ENCODE measurements around the gene ST8SIA5.
A peak's percentile ranks its signal among the peaks of the same experiment; 100 is the strongest.
"Not testable (repeated sequence)": the region's sequence is repeated elsewhere in the genome, so short reads cannot be mapped to it uniquely, and the experiment has no call there.

Gene ST8SIA5, protein sequence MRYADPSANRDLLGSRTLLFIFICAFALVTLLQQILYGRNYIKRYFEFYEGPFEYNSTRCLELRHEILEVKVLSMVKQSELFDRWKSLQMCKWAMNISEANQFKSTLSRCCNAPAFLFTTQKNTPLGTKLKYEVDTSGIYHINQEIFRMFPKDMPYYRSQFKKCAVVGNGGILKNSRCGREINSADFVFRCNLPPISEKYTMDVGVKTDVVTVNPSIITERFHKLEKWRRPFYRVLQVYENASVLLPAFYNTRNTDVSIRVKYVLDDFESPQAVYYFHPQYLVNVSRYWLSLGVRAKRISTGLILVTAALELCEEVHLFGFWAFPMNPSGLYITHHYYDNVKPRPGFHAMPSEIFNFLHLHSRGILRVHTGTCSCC
- total RNA-seq, result 0 to 0.21 (median 0.06) reads per million in 9 experiments

DNA sequence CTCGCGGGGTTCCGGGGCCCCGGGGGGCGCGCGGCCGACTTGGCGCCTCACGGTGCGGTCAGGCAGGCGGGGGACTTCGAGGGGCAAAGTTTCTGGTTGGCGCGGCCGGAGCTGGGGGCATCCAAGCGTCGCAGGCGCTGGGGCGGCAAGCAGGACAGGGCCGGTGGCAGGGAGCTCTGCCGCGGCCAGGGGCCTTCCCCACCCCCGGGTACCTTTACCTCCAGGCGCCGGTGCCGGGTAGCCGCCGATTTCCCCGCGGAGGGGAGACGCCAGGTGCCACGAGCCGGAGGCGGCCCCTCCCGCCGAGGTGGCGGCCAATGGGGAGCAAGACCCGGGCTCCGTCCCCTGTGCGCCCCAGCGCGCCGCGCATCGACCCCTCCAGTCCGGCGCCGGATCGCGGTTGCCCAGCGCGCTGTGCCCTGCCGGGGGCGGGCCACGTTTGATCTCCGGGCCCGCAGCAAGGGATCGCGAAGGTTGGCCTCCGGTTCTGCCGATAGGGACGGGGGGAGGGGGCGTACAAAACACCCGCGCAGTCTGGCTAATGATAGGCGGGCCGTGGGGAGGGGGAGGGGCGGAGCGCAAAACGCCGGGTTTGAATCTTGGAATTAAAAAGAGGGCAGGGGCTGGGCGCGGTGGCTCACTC lies at the start of gene ST8SIA5:
TSS of gene ST8SIA5 (minus strand) at position 495 of the 643 bp plus-strand sequence. CDS start 545 bp downstream, outside the sequence.
- Mint-ChIP-seq H3K4me1 (ENCODE audit: low read depth in 2 of 2) (peaks cover 5 to 7% of the 10 kb centered on the region in 2 donors), H3K27ac (no peak within 1 kb of the TSS), H3K36me3 (ENCODE audit: insufficient read depth) (no peaks in the 10 kb centered on the region), H3K9me3 (no peaks in the 10 kb centered on the region), H3K27me3 (peaks cover 47 to 87% of the 10 kb centered on the region in 2 donors), H3K4me3 (peak within 1 kb of the TSS; percentile 38 to 57)
- ATAC-seq (replicated peaks), result no peak
- DNase-seq, result no peak

DNA sequence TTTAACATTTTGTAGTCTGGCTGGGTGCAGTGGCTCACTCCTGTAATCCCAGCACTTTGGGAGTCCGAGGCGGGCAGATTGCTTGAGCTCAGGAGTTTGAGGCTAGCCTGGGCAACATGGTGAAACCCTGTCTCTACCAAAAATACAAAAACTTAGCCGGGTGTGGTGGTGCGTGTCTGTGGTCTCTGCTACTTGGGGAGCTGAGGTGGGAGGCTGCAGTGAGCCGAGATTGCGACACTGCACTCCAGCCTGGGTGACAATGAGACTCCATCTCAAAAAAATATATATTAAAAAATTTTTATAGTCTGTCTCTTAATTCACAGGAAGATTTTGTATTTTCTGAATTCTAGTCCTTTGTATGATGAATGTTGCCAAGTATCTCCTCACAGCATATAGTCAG lies 39.1 kb upstream of the ST8SIA5 start:
- not testable (repeated sequence) for H3K27ac Mint-ChIP-seq; H3K4me1 Mint-ChIP-seq (ENCODE audit: low read depth in 2 of 2)

DNA sequence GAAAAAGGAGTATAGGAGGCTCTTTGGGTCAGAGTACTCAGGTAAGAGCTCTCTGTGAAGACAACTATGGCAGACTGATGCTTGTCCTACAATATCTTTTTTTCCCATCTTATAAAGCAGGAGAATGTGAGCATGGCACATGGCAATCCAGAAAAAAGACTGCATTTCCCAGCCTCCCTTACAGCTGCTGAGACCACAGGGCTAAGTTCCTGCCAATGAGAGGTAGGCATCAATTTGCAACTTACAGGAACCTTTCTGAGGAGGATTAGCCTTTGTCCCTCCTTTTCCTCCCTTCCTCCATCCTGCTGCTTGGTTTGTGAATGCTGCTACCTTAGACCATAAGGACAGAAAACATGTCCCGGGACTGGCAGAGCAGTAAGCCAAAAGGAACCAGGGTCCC lies 37.8 kb upstream of the ST8SIA5 start:
- DNase-seq (no peak), ATAC-seq (replicated peaks) (no peak)
- Mint-ChIP-seq H3K27ac (no peak overlapping the region), H3K4me1 (ENCODE audit: low read depth in 2 of 2) (no peaks in the 10 kb centered on the region), H3K4me3 (no peak overlapping the region), H3K36me3 (ENCODE audit: insufficient read depth) (peaks cover 5% of the 10 kb centered on the region), H3K27me3 (peaks cover 0 to 4% of the 10 kb centered on the region in 2 donors), H3K9me3 (no peaks in the 10 kb centered on the region)

More for the DNA sequence above, 39.1 kb upstream of the ST8SIA5 start:
- H3K36me3 Mint-ChIP-seq (ENCODE audit: insufficient read depth); H3K4me3 Mint-ChIP-seq; H3K27me3 Mint-ChIP-seq; DNase-seq; ATAC-seq (replicated peaks); H3K9me3 Mint-ChIP-seq: not testable (repeated sequence)

DNA sequence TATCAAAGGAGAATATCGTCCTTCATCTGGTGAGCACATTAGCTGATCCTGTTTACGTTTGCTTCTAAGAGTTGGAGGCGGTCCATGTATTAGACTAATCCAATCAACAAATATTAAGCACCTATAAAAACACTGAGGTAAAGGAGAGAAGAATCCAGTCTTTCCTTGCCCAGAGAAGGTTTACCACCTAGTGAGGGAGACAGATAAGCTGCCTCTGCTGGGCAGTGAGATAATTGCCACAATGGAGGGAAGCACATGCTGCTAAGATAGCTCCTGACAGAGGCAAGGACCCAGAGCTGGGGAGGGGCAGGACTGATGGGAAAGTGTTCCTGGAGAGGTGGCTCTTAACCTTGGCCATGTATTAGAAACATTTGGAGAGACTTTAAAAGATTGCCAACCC lies 36.7 kb upstream of the ST8SIA5 start:
- DNase-seq (no peak), ATAC-seq (replicated peaks) (no peak)
- peaks cover 5% of the 10 kb centered on the region for H3K36me3 Mint-ChIP-seq (ENCODE audit: insufficient read depth)
- H3K27ac Mint-ChIP-seq, result no peak overlapping the region
- no peak overlapping the region for H3K4me3 Mint-ChIP-seq
- H3K9me3 Mint-ChIP-seq, result no peaks in the 10 kb centered on the region
- no peaks in the 10 kb centered on the region for H3K4me1 Mint-ChIP-seq (ENCODE audit: low read depth in 2 of 2)
- H3K27me3 Mint-ChIP-seq, result peaks cover 0 to 4% of the 10 kb centered on the region in 2 donors

DNA sequence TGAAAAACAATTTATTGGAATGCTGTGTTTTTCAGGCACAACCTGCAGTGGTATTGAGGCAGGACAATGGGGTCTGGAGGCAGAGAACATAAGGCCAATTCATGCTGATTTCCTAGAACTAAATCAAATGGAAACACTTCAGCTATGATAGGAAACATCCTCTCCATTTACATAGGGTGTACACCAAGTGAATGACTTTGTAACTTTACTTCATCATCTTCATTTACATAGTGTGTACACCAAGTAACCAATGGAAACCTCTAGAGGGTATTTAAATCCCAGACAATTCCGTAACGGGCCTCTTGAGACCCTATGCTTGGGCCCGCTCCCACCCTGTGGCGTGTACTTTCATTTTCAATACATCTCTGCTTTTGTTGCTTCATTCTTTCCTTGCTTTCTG lies 32.2 kb upstream of the ST8SIA5 start:
- no peak for ATAC-seq (replicated peaks)
- no peak for DNase-seq
- H3K4me3 Mint-ChIP-seq, result no peak overlapping the region
- peaks cover 5% of the 10 kb centered on the region for H3K36me3 Mint-ChIP-seq (ENCODE audit: insufficient read depth)
- H3K27ac Mint-ChIP-seq, result no peak overlapping the region
- H3K9me3 Mint-ChIP-seq, result no peaks in the 10 kb centered on the region
- H3K27me3 Mint-ChIP-seq, result peaks cover 0 to 19% of the 10 kb centered on the region in 2 donors
- H3K4me1 Mint-ChIP-seq (ENCODE audit: low read depth in 2 of 2), result no peaks in the 10 kb centered on the region

DNA sequence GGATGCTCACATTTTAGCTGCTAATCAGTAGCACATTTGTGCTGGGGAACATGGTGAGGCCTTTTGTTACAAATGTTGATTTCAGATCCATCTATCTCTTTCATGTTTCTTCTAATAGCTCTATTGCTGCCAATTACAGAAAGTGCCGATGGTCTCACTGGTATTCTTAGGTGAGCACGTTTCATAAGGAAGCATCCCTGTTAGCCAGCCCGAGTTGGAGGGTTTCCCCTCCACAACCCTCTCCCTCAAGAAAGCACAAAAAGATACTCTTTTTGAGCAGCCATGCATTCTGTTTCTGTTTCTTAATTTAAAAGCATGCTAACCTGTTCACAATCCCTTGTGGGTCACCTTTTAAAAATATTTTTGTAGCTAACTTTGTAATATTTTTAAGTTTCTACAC lies 30.8 kb upstream of the ST8SIA5 start:
- Mint-ChIP-seq H3K4me1 (ENCODE audit: low read depth in 2 of 2) (no peaks in the 10 kb centered on the region), H3K27ac (no peak overlapping the region), H3K27me3 (peaks cover 0 to 19% of the 10 kb centered on the region in 2 donors), H3K9me3 (no peaks in the 10 kb centered on the region), H3K4me3 (no peak overlapping the region), H3K36me3 (ENCODE audit: insufficient read depth) (peaks cover 3% of the 10 kb centered on the region)
- DNase-seq (no peak), ATAC-seq (replicated peaks) (no peak)

DNA sequence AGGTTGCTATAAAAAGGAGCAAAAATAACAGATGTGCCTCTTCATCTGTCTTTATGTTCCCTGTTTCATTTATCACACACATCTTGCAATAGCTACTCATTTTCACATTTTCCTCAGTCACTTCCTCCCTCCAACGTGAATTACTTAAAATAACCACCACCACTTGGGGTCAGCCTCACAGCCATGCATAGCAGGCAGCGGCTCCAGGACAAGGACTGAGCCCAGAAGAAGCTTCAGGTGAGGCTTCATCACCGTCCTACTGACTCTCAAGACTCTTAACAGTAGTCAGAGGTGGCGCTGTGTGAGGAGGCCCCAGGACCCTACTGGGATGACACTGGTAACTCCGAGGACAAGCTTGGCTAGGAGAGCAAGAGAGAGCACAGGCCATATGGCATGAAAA lies 15.5 kb upstream of the ST8SIA5 start:
- Mint-ChIP-seq H3K4me3 (no peak overlapping the region), H3K4me1 (ENCODE audit: low read depth in 2 of 2) (no peaks in the 10 kb centered on the region), H3K27ac (no peak overlapping the region), H3K36me3 (ENCODE audit: insufficient read depth) (no peaks in the 10 kb centered on the region), H3K27me3 (peaks cover 6 to 19% of the 10 kb centered on the region in 2 donors), H3K9me3 (no peaks in the 10 kb centered on the region)
- no peak for DNase-seq
- no peak for ATAC-seq (replicated peaks)

DNA sequence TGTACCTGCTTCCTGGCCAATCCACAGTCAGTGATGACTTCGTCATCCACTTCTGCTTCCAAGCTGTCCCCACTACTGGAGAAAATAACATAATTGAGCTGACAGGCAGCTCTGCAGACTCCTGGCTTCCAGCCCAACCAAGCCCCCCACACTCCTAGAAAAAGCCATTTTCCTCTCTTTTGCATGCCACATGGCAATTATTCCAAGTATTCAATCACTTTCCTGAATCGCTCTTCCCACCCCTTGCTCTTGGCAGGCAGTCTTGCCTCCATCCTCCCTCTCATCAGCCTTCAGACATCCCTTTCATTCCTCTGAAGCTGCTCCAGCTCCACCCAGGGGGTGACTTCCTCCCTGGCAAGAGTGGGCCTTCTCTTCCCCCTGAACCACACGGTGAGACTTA lies 14.3 kb upstream of the ST8SIA5 start:
- Mint-ChIP-seq H3K36me3 (ENCODE audit: insufficient read depth) (no peaks in the 10 kb centered on the region), H3K4me1 (ENCODE audit: low read depth in 2 of 2) (no peaks in the 10 kb centered on the region), H3K4me3 (no peak overlapping the region), H3K27me3 (peaks cover 6 to 26% of the 10 kb centered on the region in 2 donors), H3K27ac (no peak overlapping the region), H3K9me3 (no peaks in the 10 kb centered on the region)
- ATAC-seq (replicated peaks), result no peak
- no peak for DNase-seq

DNA sequence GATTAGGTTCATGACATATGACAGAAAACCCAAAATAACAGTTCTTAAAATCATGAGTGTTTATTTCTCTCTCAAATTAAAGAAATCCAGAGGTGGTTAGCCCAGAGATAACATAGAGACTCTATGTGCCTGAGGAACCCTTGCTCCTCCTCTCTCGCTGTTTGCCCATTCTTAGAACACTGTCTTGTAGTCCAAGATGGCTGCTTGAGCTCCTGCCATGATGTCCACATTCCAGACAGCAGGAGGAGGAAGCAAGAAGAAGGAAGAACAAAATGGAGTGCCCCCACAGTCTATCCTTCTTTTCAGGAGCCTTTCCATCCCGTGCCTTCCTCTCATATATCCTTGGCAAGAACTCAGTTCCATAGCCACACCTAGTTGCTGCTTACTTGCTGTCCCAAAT lies 13.9 kb upstream of the ST8SIA5 start:
- Mint-ChIP-seq H3K27me3 (peaks cover 8 to 30% of the 10 kb centered on the region in 2 donors), H3K27ac (no peak overlapping the region), H3K36me3 (ENCODE audit: insufficient read depth) (no peaks in the 10 kb centered on the region), H3K4me3 (no peak overlapping the region), H3K9me3 (no peaks in the 10 kb centered on the region), H3K4me1 (ENCODE audit: low read depth in 2 of 2) (no peaks in the 10 kb centered on the region)
- no peak for ATAC-seq (replicated peaks)
- no peak for DNase-seq

DNA sequence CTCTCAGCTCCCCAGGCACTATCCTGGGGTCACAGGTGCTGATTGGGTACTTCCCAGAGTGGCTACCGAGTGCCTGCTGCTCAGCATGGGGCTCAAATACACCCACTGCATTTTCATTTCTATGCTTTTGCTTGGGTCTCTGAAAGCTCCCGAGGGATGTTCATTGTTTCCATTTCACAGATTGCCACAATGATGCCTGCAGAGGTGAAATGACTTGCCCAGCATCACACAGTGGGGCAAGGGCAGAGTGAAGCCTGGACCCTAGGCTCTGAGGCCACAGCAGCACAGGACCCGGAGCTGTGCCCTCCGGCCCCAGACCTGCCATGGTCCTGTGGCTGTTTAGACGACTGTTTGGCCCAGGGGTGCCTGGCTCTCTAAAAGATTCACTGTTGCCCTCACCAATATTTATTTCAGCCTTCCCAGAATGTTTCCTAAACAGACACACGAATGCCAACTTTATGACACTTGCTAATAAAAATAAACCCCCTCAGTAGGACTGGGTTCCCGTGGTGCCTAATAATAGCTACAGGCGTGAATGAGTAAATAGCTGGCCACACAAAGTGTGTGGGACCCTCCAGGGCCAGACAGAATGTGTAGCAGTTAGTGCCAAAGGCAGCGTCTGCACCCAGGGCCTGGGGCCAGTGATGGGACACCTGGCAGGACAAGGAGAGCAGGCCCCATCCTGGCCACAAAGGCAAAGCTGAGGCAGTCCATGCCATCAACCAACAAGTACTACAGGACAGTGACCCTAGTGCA lies 11.5 kb upstream of the ST8SIA5 start:
- DNase-seq (no peak), ATAC-seq (replicated peaks) (no peak)
- Mint-ChIP-seq H3K27me3 (peaks cover 30 to 53% of the 10 kb centered on the region in 2 donors), H3K9me3 (no peaks in the 10 kb centered on the region), H3K4me1 (ENCODE audit: low read depth in 2 of 2) (no peaks in the 10 kb centered on the region), H3K36me3 (ENCODE audit: insufficient read depth) (no peaks in the 10 kb centered on the region), H3K27ac (no peak overlapping the region), H3K4me3 (no peak overlapping the region)

DNA sequence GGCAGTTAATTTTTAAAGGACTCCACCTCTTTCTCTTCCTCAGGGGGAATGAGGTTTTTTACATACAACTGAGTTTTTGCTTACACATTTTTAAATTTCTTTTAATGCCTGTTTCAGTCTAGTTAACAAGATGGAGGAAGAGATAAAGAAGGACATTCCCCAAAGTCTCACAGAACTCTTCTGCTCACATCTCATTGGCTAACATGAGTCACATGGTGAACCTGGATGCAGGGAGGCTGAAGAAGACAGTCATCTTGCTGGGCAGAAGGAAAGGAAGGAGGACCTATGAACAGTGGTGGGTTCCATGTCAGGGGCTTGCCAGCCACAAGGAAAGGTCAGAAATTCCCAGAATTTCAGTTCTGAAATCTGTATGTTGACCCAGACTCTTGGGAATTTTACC lies 10.4 kb upstream of the ST8SIA5 start:
- no peaks in the 10 kb centered on the region for H3K36me3 Mint-ChIP-seq (ENCODE audit: insufficient read depth)
- no peaks in the 10 kb centered on the region for H3K9me3 Mint-ChIP-seq
- DNase-seq (no peak), ATAC-seq (replicated peaks) (no peak)
- H3K27me3 Mint-ChIP-seq, result peaks cover 39 to 62% of the 10 kb centered on the region in 2 donors
- no peaks in the 10 kb centered on the region for H3K4me1 Mint-ChIP-seq (ENCODE audit: low read depth in 2 of 2)
- H3K4me3 Mint-ChIP-seq, result no peak overlapping the region
- no peak overlapping the region for H3K27ac Mint-ChIP-seq

DNA sequence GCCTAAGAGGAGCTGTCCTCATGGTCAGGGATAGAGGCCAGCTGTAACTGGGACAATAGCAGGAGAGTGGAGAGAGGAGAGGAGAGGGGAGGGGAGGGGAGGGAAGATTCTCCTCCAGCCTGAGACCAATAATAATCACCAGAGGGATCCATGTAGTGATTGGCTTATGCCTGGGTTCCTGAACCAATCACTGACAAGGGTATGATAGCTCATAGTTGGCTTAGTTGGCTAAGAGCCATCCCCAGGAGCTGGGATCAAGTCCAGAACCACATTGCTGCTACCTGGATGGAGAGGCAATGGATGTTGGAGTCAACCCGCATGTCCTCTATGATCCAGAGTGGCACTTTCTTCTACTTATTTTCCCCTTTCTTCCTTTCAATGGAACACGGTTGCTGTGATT lies 7.7 kb upstream of the ST8SIA5 start:
- no peak for DNase-seq
- no peak for ATAC-seq (replicated peaks)
- Mint-ChIP-seq H3K27me3 (peaks cover 51 to 68% of the 10 kb centered on the region in 2 donors), H3K4me1 (ENCODE audit: low read depth in 2 of 2) (no peaks in the 10 kb centered on the region), H3K4me3 (no peak overlapping the region), H3K9me3 (no peaks in the 10 kb centered on the region), H3K36me3 (ENCODE audit: insufficient read depth) (no peaks in the 10 kb centered on the region), H3K27ac (no peak overlapping the region)

DNA sequence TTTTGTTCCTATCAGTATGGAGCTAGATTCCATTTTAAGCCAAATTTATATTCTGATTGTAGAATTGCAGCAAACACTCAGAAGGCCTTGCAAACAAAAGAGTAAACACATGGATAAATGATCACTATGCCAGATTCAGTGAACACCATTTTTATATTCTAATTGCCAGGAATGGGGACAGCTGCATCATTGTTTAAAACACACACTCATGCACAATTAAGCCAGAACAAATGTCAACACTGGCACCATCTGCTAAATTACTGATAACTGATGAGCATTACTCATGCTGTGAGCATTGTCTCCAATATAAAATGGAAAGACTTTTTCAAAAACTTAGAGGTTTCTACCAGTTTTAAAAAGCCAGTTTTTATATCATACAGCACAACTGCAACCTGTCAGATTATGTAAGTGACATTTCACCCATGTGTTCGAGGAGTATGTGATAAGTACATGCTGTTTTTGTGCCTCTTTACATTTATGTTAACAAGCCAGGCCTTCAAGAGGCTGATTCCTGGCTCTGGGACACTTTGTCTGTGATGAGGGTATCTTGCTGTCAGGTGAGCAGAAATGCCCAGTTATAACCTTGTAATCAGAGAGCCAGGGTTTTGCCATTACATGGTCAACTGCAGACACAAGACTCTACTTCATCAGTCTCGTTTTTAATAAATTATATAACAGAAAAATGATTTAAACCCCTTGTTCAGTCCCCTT lies 4.4 kb upstream of the ST8SIA5 start:
- Mint-ChIP-seq H3K36me3 (ENCODE audit: insufficient read depth) (no peaks in the 10 kb centered on the region), H3K9me3 (no peaks in the 10 kb centered on the region), H3K4me1 (ENCODE audit: low read depth in 2 of 2) (peaks cover 0 to 3% of the 10 kb centered on the region in 2 donors), H3K27me3 (peaks cover 71 to 84% of the 10 kb centered on the region in 2 donors), H3K27ac (no peak overlapping the region), H3K4me3 (no peak overlapping the region)
- ATAC-seq (replicated peaks) (no peak), DNase-seq (no peak)

Measured in effector memory CD8-positive, alpha-beta T cell (primary cell).